Fibroblast of lung (primary cell): Measurements from ENCODE around the gene RCBTB2. TPM values are rescaled to one million over a fixed set of nuclear protein-coding genes. Genes with fewer than 3 reads are reported as not detected.

Source experiments
- DNase-seq, 2 donors: peaks; one replicate each; pipeline versions ENCODE4 v3.0.0 to v3.0.0-alpha.2; 2010; ENCODE audit warnings: low read depth in 2 of 2
- H2AFZ ChIP-seq: 2 replicates; pipeline ENCODE4 v1.5.1; 2012; ENCODE audit warnings: low read length, control low read depth, inconsistent platforms
- H3K27ac ChIP-seq: 2 replicates; pipeline ENCODE4 v1.5.1; 2011; ENCODE audit warnings: low read length, control low read depth; ENCODE audit not compliant: insufficient read depth
- H3K27me3 ChIP-seq: 2 replicates; pipeline ENCODE4 v1.5.1; 2011; ENCODE audit warnings: mild to moderate bottlenecking, low read length; ENCODE audit not compliant: control insufficient read depth, insufficient read depth
- H3K36me3 ChIP-seq: 2 replicates; pipeline ENCODE4 v1.5.1; 2011; ENCODE audit warnings: low read length; ENCODE audit not compliant: control insufficient read depth, insufficient read depth
- H3K4me1 ChIP-seq: 2 replicates; pipeline ENCODE4 v1.5.1; 2011; ENCODE audit warnings: low read length; ENCODE audit not compliant: control insufficient read depth, insufficient read depth; ENCODE audit errors: extremely low read depth
- H3K4me2 ChIP-seq: 2 replicates; pipeline ENCODE4 v1.5.1; 2011; ENCODE audit warnings: low read length, control low read depth; ENCODE audit not compliant: insufficient read depth; ENCODE audit errors: extremely low read depth
- H3K4me3 ChIP-seq, 4 experiments: fragments of 200-600 bp in 1 of 4; sonication (generic) in 1 of 4; replicated peaks in 1 of 4; 2 replicates each; pipeline ENCODE4 v1.5.1; 2011 to 2016; ENCODE audit warnings: low read length in 4 of 4, low read depth in 3 of 4, mild to moderate bottlenecking in 3 of 4, control low read depth in 2 of 4, inconsistent platforms in 1 of 4, mixed read lengths in 1 of 4; ENCODE audit not compliant: insufficient read depth in 1 of 4; ENCODE audit errors: control extremely low read depth in 1 of 4
- H3K79me2 ChIP-seq: 2 replicates; pipeline ENCODE4 v1.5.1; 2012; ENCODE audit warnings: mild to moderate bottlenecking, low read length, inconsistent platforms; ENCODE audit not compliant: control insufficient read depth, insufficient read depth
- H3K9ac ChIP-seq: 2 replicates; pipeline ENCODE4 v1.5.1; 2011; ENCODE audit warnings: mild to moderate bottlenecking, low read length, control low read depth; ENCODE audit not compliant: insufficient read depth
- H3K9me3 ChIP-seq: 2 replicates; pipeline ENCODE4 v1.5.1; 2012; ENCODE audit warnings: low read depth, low read length; ENCODE audit not compliant: control insufficient read depth, insufficient read depth
- H4K20me1 ChIP-seq: 2 replicates; pipeline ENCODE4 v1.5.1; 2011; ENCODE audit warnings: low read length; ENCODE audit not compliant: control insufficient read depth, insufficient read depth; ENCODE audit errors: extremely low read depth
- CTCF ChIP-seq, 2 donors: IDR thresholded peaks in 1 of 2; conservative IDR thresholded peaks in 1 of 2; 1 replicate in 1 of 2; 2 replicates in 1 of 2; pipeline ENCODE4 v1.5.1; 2011 to 2012; ENCODE audit warnings: low read length in 2 of 2, control low read depth in 1 of 2, inconsistent platforms in 1 of 2, low read depth in 1 of 2, mild to moderate bottlenecking in 1 of 2
- EZH2 ChIP-seq: IDR thresholded peaks from 2 replicates; pipeline ENCODE4 v1.5.1; 2012; ENCODE audit warnings: low read length, control low read depth, mild to moderate bottlenecking; ENCODE audit errors: missing control alignments
- polyA plus RNA-seq, 2 donors: library from polyadenylated mRNA; depleted of rRNA in 1 of 2; stranded (reverse) in 1 of 2; unstranded in 1 of 2; fragments of >200 nt; gene quantifications; 2 replicates each; pipeline ENCODE4 v1.2.1, GENCODE V29; 2011 to 2012; ENCODE audit warnings: missing spikeins in 1 of 2
- total RNA-seq: library from RNA; depleted of rRNA; stranded (reverse); fragments of >200 nt; gene quantifications from 2 replicates; pipeline ENCODE4 v1.2.1, GENCODE V29; 2014

Gene RCBTB2
- total and polyA plus RNA-seq, 2 donors (not counting 1 experiment from before 2014, with no cell fraction given): 8.4 to 9.6 TPM

GRCh38 chr13:48542581-48543341 is 9.9 kb upstream of the RCBTB2 start:
- no peaks in the 10 kb centered on the region for H3K36me3 ChIP-seq
- no peak overlapping the region for H3K27ac ChIP-seq
- no peak overlapping the region for H3K9ac ChIP-seq
- no peaks in the 10 kb centered on the region for H3K27me3 ChIP-seq
- peak in 1 of 2 donors; percentile 9 for TF ChIP-seq CTCF (conservative IDR thresholded peaks at IDR 0.05 in 1 of 2, IDR thresholded peaks at IDR 0.05 in 1 of 2; ENCODE audit: low read depth in 1 of 2, low read length in 2 of 2)
- TF ChIP-seq EZH2: no peak
- H3K4me3 ChIP-seq: no peak overlapping the region
- peak overlapping the region; percentile 31 for H2AFZ ChIP-seq
- no peaks in the 10 kb centered on the region for H3K9me3 ChIP-seq
- no peaks in the 10 kb centered on the region for H3K4me1 ChIP-seq
- H3K4me2 ChIP-seq: no peak overlapping the region
- peak; percentile 16 to 26 for DNase-seq
- H3K79me2 ChIP-seq: no peaks in the 10 kb centered on the region
- no peaks in the 10 kb centered on the region for H4K20me1 ChIP-seq

- no peak overlapping the region for H3K27ac ChIP-seq
- no peak overlapping the region for H2AFZ ChIP-seq
- H3K4me1 ChIP-seq: no peaks in the 10 kb centered on the region
- no peak for DNase-seq
- H3K27me3 ChIP-seq: no peaks in the 10 kb centered on the region
- no peak overlapping the region for H3K9ac ChIP-seq
- no peaks in the 10 kb centered on the region for H3K36me3 ChIP-seq
- H3K9me3 ChIP-seq: no peaks in the 10 kb centered on the region
- no peak overlapping the region for H3K4me2 ChIP-seq
- H3K4me3 ChIP-seq: no peak overlapping the region
- no peaks in the 10 kb centered on the region for H4K20me1 ChIP-seq
- TF ChIP-seq CTCF (conservative IDR thresholded peaks at IDR 0.05 in 1 of 2, IDR thresholded peaks at IDR 0.05 in 1 of 2; ENCODE audit: low read depth in 1 of 2, low read length in 2 of 2): no peak
- TF ChIP-seq EZH2: no peak
- no peaks in the 10 kb centered on the region for H3K79me2 ChIP-seq
Measured at GRCh38 chr13:48542138-48542537, 9.3 kb upstream of the RCBTB2 start.

GRCh38 chr13:48539550-48539949 is 6.7 kb upstream of the RCBTB2 start:
- no peak overlapping the region for H3K4me2 ChIP-seq
- no peaks in the 10 kb centered on the region for H3K36me3 ChIP-seq
- H4K20me1 ChIP-seq: no peaks in the 10 kb centered on the region
- no peaks in the 10 kb centered on the region for H3K27me3 ChIP-seq
- H3K79me2 ChIP-seq: no peaks in the 10 kb centered on the region
- no peak overlapping the region for H3K27ac ChIP-seq
- TF ChIP-seq EZH2: no peak
- TF ChIP-seq CTCF (conservative IDR thresholded peaks at IDR 0.05 in 1 of 2, IDR thresholded peaks at IDR 0.05 in 1 of 2; ENCODE audit: low read depth in 1 of 2, low read length in 2 of 2): no peak
- H3K4me1 ChIP-seq: no peaks in the 10 kb centered on the region
- H3K9me3 ChIP-seq: no peaks in the 10 kb centered on the region
- H3K9ac ChIP-seq: no peak overlapping the region
- no peak overlapping the region for H3K4me3 ChIP-seq
- H2AFZ ChIP-seq: no peak overlapping the region
- DNase-seq: no peak
